CD4-positive, alpha-beta T cell (primary cell): ENCODE data around the gene HCFC1R1. TPM values are rescaled to one million over a fixed set of nuclear protein-coding genes. Genes with fewer than 3 reads are reported as not detected.

ENCODE experiments used
- ATAC-seq: fragments of 200-7000 bp; cut with Tn5 transposase; one replicate; pipeline ENCODE4 v1.10.0; 2022; ENCODE audit warnings: mild to moderate bottlenecking; ENCODE audit not compliant: poor library complexity
- CTCF ChIA-PET: fragments of 350-600 bp; sonication (Branson Sonifier 250); formaldehyde crosslinking; loops from one replicate; lab custom pipeline; 2021; ENCODE audit warnings: antibody characterized with exemption, inconsistent platforms; lab: Charles Lee
- POLR2A ChIA-PET: fragments of 350-600 bp; sonication (Branson Sonifier 250); formaldehyde crosslinking; loops from one replicate; lab custom pipeline; 2021; ENCODE audit warnings: antibody characterized with exemption, inconsistent platforms; lab: Charles Lee
- DNase-seq, 14 experiments: peaks; one replicate each; pipeline ENCODE4 v3.0.0-alpha.2; 2013 to 2020; ENCODE audit warnings: mixed read lengths in 2 of 14
- H3K27ac ChIP-seq, 2 donors: one replicate each; pipeline versions ENCODE4 v1.5.1 to v1.7.0; 2013; ENCODE audit warnings: low read length in 2 of 2, low read depth in 1 of 2, mild to moderate bottlenecking in 1 of 2
- H3K27me3 ChIP-seq, 2 experiments: 1 replicate in 1 of 2; 2 replicates in 1 of 2; pipeline versions ENCODE4 v1.6.1 to v1.7.0; 2013; ENCODE audit warnings: low read length in 2 of 2, control low read depth in 1 of 2, mild to moderate bottlenecking in 1 of 2, moderate library complexity in 1 of 2; ENCODE audit not compliant: insufficient read depth in 2 of 2, control insufficient read depth in 1 of 2
- H3K36me3 ChIP-seq: one replicate; pipeline ENCODE4 v1.6.1; 2013; ENCODE audit warnings: low read length, control low read depth; ENCODE audit not compliant: insufficient read depth
- H3K4me1 ChIP-seq: one replicate; pipeline ENCODE4 v1.6.1; 2013; ENCODE audit warnings: low read length, control low read depth; ENCODE audit not compliant: insufficient read depth
- H3K4me3 ChIP-seq: one replicate; pipeline ENCODE4 v1.5.1; 2013; ENCODE audit warnings: mild to moderate bottlenecking, low read length, moderate library complexity
- H3K9me3 ChIP-seq, 2 experiments: 1 replicate in 1 of 2; 2 replicates in 1 of 2; pipeline versions ENCODE4 v1.6.1 to v1.7.0; 2013; ENCODE audit warnings: low read length in 2 of 2, mild to moderate bottlenecking in 2 of 2, control low read depth in 1 of 2, moderate library complexity in 1 of 2; ENCODE audit not compliant: control insufficient read depth in 1 of 2, insufficient read depth in 1 of 2
- H3K27ac Mint-ChIP-seq: one replicate; pipeline ENCODE4 v1.8.0; 2020; ENCODE audit warnings: mixed read lengths
- H3K27me3 Mint-ChIP-seq: one replicate; pipeline ENCODE4 v1.8.0; 2021; ENCODE audit warnings: mixed read lengths
- H3K36me3 Mint-ChIP-seq: one replicate; pipeline ENCODE4 v1.8.0; 2021; ENCODE audit warnings: low read depth, mixed read lengths
- H3K4me1 Mint-ChIP-seq: one replicate; pipeline ENCODE4 v1.8.0; 2021; ENCODE audit warnings: low read depth, mixed read lengths
- H3K4me3 Mint-ChIP-seq: one replicate; pipeline ENCODE4 v1.8.0; 2020; ENCODE audit warnings: mild to moderate bottlenecking, mixed read lengths
- H3K9me3 Mint-ChIP-seq: one replicate; pipeline ENCODE4 v1.8.0; 2020; ENCODE audit warnings: mixed read lengths
- CTCF ChIP-seq: fragments of 200-600 bp; IDR thresholded peaks from one replicate; pipeline ENCODE4 v1.8.0; 2022; ENCODE audit warnings: antibody characterized with exemption, mild to moderate bottlenecking
- intact Hi-C, 2 experiments: fragments of 100-400 bp; cut with DNase I in 1 of 2; cut with micrococcal nuclease in 1 of 2; formaldehyde crosslinking; loops; one replicate each; pipeline versions ENCODE4 v1.15.1 to v1.9.0; 2023 to 2025; cut with DNase I, micrococcal nuclease
- total RNA-seq, 174 experiments: library from RNA in 2 of 174; stranded (reverse) in 2 of 174; gene quantifications; one replicate each; pipeline ENCODE4 v1.2.3 and lab custom pipeline; 2021 to 2026

Gene HCFC1R1
- total RNA-seq, 2 experiments from 2014 or later = 8.9 to 11.0 TPM

- Mint-ChIP-seq H3K27me3 (no peaks in the 10 kb centered on the region), H3K4me3 (peak overlapping the region; percentile 98), H3K4me1 (peaks cover 78% of the 10 kb centered on the region), H3K9me3 (no peaks in the 10 kb centered on the region), H3K36me3 (peaks cover 53% of the 10 kb centered on the region), H3K27ac (peak overlapping the region; percentile 97)
- ChIA-PET POLR2A (interaction anchor here (0.5 to 6.5 kb wide), 8 partner anchors 9 to 89 kb away, joined by 3 to 50 read pairs (median 5); partner anchors contain the start of genes ZNF213 and ZSCAN10), CTCF (interaction anchor here (1.0 kb wide), 1 partner anchor 61 kb away, joined by 4 read pairs; no protein-coding TSS in a partner anchor)
- Histone ChIP-seq H3K4me1 (peaks cover 86% of the 10 kb centered on the region), H3K27ac (peak overlapping the region; percentile 85 to 98), H3K9me3 (no peaks in the 10 kb centered on the region), H3K27me3 (no peaks in the 10 kb centered on the region), H3K36me3 (peaks cover 35% of the 10 kb centered on the region), H3K4me3 (peak overlapping the region; percentile 99)
- DNase-seq (peak in 2 of 14 experiments; percentile 56 to 62), ATAC-seq (no peak)
- intact Hi-C loops = no loop called here
- TF ChIP-seq CTCF = no peak
Measured at GRCh38 chr16:3068487-3068886, 44.7 kb upstream of the HCFC1R1 start.

- Mint-ChIP-seq H3K9me3 (no peaks in the 10 kb centered on the region), H3K4me3 (peak overlapping the region; percentile 99), H3K4me1 (peaks cover 78% of the 10 kb centered on the region), H3K27ac (peak overlapping the region; percentile 97), H3K27me3 (no peaks in the 10 kb centered on the region), H3K36me3 (peaks cover 53% of the 10 kb centered on the region)
- H3K4me1 ChIP-seq = peaks cover 80% of the 10 kb centered on the region
- intact Hi-C loops = no loop called here
- ChIA-PET POLR2A (interaction anchor here (0.8 to 6.5 kb wide), 9 partner anchors 10 to 335 kb away, joined by 3 to 137 read pairs (median 10); partner anchors contain the start of genes MMP25, ZNF174, ZNF213 and ZSCAN10), CTCF (interaction anchor here (1.3 to 4.9 kb wide), 3 partner anchors 38 to 63 kb away, joined by 3 to 33 read pairs (median 5); no protein-coding TSS in a partner anchor)
- peak overlapping the region; percentile 85 to 98 for H3K27ac ChIP-seq
- no peak for DNase-seq
- H3K27me3 ChIP-seq = no peaks in the 10 kb centered on the region
- TF ChIP-seq CTCF = no peak
- H3K4me3 ChIP-seq = peak overlapping the region; percentile 99
- peaks cover 35% of the 10 kb centered on the region for H3K36me3 ChIP-seq
- no peak for ATAC-seq
- no peaks in the 10 kb centered on the region for H3K9me3 ChIP-seq
Measured at GRCh38 chr16:3066440-3066748, 42.7 kb upstream of the HCFC1R1 start.

GRCh38 chr16:3065742-3066439 lies 42.1 kb upstream of the HCFC1R1 start:
- Mint-ChIP-seq H3K36me3 (peaks cover 53% of the 10 kb centered on the region), H3K4me3 (peak overlapping the region; percentile 99), H3K4me1 (peaks cover 73% of the 10 kb centered on the region), H3K9me3 (no peaks in the 10 kb centered on the region), H3K27ac (peak overlapping the region; percentile 97), H3K27me3 (no peaks in the 10 kb centered on the region)
- Histone ChIP-seq H3K27ac (peak overlapping the region; percentile 85 to 98), H3K27me3 (no peaks in the 10 kb centered on the region), H3K4me3 (peak overlapping the region; percentile 99), H3K9me3 (no peaks in the 10 kb centered on the region), H3K4me1 (peaks cover 78% of the 10 kb centered on the region), H3K36me3 (peaks cover 35% of the 10 kb centered on the region)
- ChIA-PET CTCF (interaction anchor here (0.6 to 4.9 kb wide), 5 partner anchors 10 to 63 kb away, joined by 3 to 33 read pairs (median 3); no protein-coding TSS in a partner anchor), POLR2A (interaction anchor here (0.5 to 6.5 kb wide), 17 partner anchors 11 to 335 kb away, joined by 3 to 137 read pairs (median 6); partner anchors contain the start of genes MMP25, ZNF174, ZNF213 and ZSCAN10)
- ATAC-seq (peak; percentile 43), DNase-seq (peak in 1 of 14 experiments; percentile 41)
- intact Hi-C loops = no loop called here
- TF ChIP-seq CTCF = no peak
